Stomach smooth muscle (tissue), 2 donors: ENCODE measurements around the gene RNF183.

Source experiments
- H3K27ac ChIP-seq: one replicate; pipeline ENCODE4 v1.7.0; 2013; ENCODE audit warnings: mild to moderate bottlenecking, low read length, inconsistent platforms
- H3K27me3 ChIP-seq, 2 donors: one replicate each; pipeline ENCODE4 v1.7.0; 2013; ENCODE audit warnings: low read length in 2 of 2; ENCODE audit not compliant: insufficient read depth in 2 of 2, control insufficient read depth in 1 of 2
- H3K36me3 ChIP-seq, 2 donors: one replicate each; pipeline ENCODE4 v1.7.0; 2013; ENCODE audit warnings: low read length in 2 of 2; ENCODE audit not compliant: control insufficient read depth in 2 of 2, insufficient read depth in 2 of 2
- H3K4me1 ChIP-seq: one replicate; pipeline ENCODE4 v1.7.0; 2013; ENCODE audit warnings: low read length; ENCODE audit not compliant: control insufficient read depth, insufficient read depth
- H3K4me3 ChIP-seq, 2 donors: one replicate each; pipeline ENCODE4 v1.7.0; 2013; ENCODE audit warnings: low read length in 2 of 2
- H3K9ac ChIP-seq, 2 donors: one replicate each; pipeline ENCODE4 v1.7.0; 2013; ENCODE audit warnings: low read length in 2 of 2, mild to moderate bottlenecking in 1 of 2
- H3K9me3 ChIP-seq, 2 donors: one replicate each; pipeline ENCODE4 v1.7.0; 2013; ENCODE audit warnings: low read length in 2 of 2; ENCODE audit not compliant: control insufficient read depth in 2 of 2
- donor health status: healthy.
- donor health status: Pancreatic carcinoma.

The RNF183 gene

DNA sequence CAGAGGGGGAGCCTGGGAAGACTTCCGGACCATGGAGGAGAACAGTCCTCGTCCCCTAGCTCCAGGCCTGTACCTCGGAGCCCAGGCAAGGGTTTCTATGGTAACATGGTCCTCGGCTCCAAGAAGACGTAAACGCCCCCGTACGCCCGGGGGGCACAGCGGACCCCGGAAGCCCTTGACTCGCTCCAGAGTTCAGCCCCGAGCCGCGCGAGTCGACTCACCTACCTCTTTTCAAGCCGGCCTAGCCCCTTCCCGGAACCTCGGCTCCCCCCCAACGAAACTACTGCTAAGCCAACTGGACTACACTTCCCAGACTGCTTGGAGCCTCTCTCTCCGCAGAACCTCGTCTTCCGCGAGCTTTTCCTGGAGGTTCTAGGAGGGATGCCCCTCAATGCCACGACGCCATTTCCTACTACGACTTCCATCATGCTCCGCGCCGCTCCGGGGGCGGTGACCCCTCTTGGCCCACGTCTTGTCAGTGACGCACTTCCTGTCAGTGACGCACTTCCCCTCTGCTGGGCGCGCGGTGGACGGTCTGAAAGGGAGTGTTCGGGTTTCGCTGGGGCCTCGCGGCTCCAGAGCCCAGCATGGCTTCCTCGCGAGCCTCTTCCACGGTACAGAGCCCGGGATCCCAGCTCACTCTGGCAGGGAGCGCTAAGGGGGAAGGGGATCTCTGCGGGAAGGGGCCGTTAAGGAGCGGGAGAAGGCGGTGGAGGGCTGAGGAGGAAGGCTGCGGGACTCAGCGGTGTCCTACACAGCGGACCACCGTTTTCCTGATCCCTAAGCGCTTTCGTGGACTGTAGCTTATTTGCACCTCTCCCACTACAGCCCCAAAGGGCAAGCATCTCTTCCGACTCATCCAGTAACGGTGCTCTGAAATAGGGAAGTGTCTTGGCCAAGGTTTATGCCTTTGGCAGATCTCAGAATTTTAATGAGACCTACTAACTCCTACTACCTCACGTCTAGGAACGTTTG, 27.7 kb downstream of the RNF183 start, which contains the start of the genes CDC26 and PRPF4:
TSS of gene CDC26 (minus strand) at position 416 of the 975 bp plus-strand sequence. CDS start 3,065 bp downstream, outside the sequence.
TSS of gene PRPF4 (plus strand) at position 502 of the 975 bp plus-strand sequence. CDS start at position 588, 86 bp downstream.
- Histone ChIP-seq H3K4me1 (peaks cover 10% of the 10 kb centered on the region), H3K9ac (peak within 1 kb of the TSS; percentile 94 to 100), H3K27ac (peak within 1 kb of the TSS; percentile 97), H3K27me3 (no peaks in the 10 kb centered on the region), H3K36me3 (peaks cover 29 to 34% of the 10 kb centered on the region in 2 donors), H3K4me3 (peak within 1 kb of the TSS; percentile 85 to 100), H3K9me3 (no peaks in the 10 kb centered on the region)

DNA sequence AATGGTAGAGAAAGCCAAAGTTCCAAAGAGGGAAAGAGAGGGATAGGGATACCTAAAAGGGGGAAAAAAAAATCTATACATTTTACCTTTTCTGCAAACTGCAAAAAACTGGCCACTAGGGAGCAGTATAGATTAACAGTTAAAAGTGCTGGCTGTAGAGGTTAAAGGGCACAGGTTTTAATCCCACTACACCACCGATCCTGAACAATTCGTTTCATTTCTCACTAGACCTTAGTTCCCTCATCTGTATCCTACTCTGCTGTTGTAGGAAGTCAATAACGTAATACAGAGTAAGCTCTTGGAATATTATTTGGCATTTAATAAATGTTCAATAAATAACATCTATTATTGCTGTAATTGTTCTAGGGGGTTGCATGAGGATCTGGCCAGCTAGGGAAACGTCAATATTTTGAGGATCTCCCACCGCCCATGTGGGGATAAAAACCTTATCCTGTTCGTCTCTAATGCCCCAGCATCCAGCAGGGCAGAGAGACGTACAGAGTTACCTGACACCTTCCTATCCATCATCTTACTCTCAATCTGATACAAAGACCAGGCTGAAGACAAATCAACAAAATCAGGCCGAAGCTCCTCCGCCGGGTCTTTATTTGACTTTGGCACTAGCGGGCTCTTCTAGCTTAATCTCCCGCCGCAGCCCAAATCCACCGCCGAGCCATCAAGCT, 28.6 kb downstream of the RNF183 start:
- Histone ChIP-seq H3K27me3 (no peaks in the 10 kb centered on the region), H3K4me3 (peak overlapping the region; percentile 85 to 100), H3K4me1 (peaks cover 10% of the 10 kb centered on the region), H3K9me3 (no peaks in the 10 kb centered on the region), H3K27ac (peak overlapping the region; percentile 97), H3K9ac (peak overlapping the region; percentile 86 to 94), H3K36me3 (peaks cover 28 to 33% of the 10 kb centered on the region in 2 donors)

DNA sequence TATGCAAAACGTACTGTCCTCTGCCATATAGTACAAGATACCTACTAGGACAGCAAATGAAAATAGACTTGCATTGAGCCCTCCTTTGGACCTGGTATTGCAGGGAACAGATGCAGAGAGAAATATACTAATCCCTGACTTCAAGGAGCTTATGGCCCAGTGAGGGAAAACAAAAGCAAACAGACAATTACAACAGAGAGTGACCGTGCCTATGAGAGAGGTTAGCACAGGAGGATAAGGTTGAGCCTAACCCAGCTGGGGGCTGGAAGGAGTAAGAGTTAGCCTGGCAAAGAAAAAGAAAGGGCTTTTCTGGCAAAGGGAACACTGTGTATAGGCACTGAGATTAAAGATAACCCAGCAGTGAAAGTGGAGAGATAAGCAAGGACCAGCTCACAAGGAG, 33.3 kb downstream of the RNF183 start:
- Histone ChIP-seq H3K4me3 (no peak overlapping the region), H3K9me3 (no peaks in the 10 kb centered on the region), H3K27ac (no peak overlapping the region), H3K9ac (no peak overlapping the region), H3K27me3 (no peaks in the 10 kb centered on the region), H3K4me1 (no peaks in the 10 kb centered on the region), H3K36me3 (peaks cover 36 to 38% of the 10 kb centered on the region in 2 donors)

DNA sequence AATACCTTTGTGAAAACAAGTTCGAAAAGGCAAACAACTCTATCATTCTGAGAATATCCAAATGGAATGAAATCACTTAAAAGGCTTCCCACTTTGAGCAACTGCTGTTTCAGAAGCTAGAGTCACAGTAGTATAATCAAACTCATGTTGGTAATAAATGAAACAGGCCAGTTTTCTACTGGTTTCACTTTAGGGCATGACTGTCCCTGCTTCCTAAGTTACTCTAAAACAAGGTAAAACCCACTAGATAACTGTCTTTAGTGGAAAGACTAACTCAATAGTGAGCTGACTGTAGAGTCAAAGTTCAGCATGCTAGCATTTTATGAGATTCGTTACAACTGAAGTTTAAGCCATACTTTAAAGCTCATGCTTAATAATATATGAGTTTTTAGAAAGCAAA, 33.8 kb downstream of the RNF183 start:
- no peak overlapping the region for H3K27ac ChIP-seq
- no peak overlapping the region for H3K4me3 ChIP-seq
- H3K27me3 ChIP-seq, result no peaks in the 10 kb centered on the region
- H3K36me3 ChIP-seq, result peaks cover 36 to 38% of the 10 kb centered on the region in 2 donors
- no peaks in the 10 kb centered on the region for H3K4me1 ChIP-seq
- H3K9me3 ChIP-seq, result no peaks in the 10 kb centered on the region
- no peak overlapping the region for H3K9ac ChIP-seq

DNA sequence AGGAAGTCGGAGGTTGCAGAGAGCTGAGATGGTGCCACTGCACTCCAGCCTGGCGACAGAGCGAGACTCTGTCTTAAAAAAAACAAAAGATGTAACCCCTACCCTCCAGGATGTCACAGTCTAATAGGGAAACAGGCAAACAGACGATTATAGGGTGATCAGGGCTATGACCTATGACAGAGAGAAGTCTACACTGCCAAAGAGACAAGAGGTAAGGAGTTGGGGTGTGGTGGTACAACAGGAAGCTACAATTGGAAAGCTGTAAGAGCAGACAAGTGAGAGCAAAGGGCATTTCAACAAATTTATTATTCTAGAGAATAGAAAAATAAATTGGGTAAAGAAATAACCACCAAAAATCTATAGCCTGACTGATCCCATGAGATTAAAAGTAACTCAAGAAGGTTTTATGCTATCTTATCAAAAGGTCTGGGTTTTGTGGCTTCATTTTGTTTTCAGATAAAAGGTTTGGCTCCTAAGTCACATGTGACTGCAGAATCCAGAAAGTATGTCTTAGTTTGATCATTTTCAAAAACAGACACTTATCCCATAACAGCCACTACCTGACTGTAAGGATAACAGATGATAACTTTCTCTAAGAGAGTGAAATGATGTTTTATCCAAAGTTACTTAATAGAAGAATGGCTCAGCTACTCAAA, 35.1 kb downstream of the RNF183 start:
- Histone ChIP-seq H3K27me3 (no peaks in the 10 kb centered on the region), H3K9ac (no peak overlapping the region), H3K36me3 (peaks cover 33 to 36% of the 10 kb centered on the region in 2 donors), H3K9me3 (no peaks in the 10 kb centered on the region), H3K4me1 (no peaks in the 10 kb centered on the region), H3K4me3 (no peak overlapping the region), H3K27ac (no peak overlapping the region)

DNA sequence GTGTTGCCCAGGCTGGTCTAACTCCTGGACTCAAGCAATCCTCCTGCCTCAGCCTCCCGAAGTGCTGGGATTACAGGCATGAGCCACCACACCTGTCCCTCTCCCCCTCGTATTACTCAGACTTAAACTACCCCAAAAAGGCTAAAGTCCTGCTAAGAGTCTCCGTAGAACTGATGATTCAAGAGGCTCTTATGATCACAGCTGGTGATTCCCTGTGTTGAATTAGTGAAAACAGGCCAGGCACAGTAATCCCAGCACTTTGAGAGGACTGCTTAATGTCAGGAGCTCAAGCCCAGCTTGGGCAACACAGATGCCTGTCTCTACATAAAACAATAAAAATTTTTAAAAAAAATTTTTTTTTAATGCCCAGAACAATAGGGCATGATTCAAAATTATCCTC, 37.0 kb downstream of the RNF183 start:
- H3K36me3 ChIP-seq, result peaks cover 24 to 30% of the 10 kb centered on the region in 2 donors
- H3K27ac ChIP-seq, result no peak overlapping the region
- no peaks in the 10 kb centered on the region for H3K9me3 ChIP-seq
- H3K4me3 ChIP-seq, result no peak overlapping the region
- H3K27me3 ChIP-seq, result no peaks in the 10 kb centered on the region
- no peak overlapping the region for H3K9ac ChIP-seq
- H3K4me1 ChIP-seq, result no peaks in the 10 kb centered on the region

DNA sequence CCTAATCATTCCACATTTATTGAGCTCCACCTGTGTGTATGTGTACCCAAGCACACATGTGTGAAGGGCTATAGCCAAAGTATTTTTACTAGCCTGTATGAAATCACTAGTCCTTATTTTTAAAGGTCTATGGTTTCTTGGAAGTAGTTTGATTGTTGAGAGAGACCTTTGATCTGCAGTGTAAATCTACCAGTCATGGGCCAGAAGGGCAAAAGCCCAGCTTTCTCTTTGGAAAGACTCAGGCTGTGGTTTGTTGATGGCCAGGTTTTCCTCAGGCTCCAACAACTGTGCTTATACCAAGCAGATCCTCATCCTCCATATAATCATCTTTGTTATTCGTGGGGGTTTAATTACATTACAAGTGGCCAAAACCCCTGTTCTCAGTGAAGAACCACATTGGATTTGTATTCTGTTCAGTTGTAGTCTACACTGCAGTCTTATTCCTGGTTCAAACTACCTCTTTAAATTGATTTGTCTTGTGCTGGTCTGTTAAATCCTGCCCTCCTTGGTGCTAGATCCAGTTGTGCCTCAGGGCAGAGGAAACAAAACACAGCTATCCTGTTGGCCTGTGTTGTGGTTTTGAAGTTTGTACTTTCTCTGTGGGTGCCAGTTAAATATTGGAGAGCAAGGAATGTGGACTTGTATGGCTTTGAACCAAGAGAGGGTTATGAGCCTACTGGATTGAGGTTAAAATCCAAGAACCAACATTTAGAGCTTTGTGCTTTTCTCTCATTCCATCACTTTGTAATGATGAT, 41.1 kb downstream of the RNF183 start:
- no peaks in the 10 kb centered on the region for H3K4me1 ChIP-seq
- no peaks in the 10 kb centered on the region for H3K9me3 ChIP-seq
- no peaks in the 10 kb centered on the region for H3K27me3 ChIP-seq
- H3K4me3 ChIP-seq, result no peak overlapping the region
- H3K27ac ChIP-seq, result no peak overlapping the region
- H3K36me3 ChIP-seq, result peaks cover 14 to 19% of the 10 kb centered on the region in 2 donors
- no peak overlapping the region for H3K9ac ChIP-seq

DNA sequence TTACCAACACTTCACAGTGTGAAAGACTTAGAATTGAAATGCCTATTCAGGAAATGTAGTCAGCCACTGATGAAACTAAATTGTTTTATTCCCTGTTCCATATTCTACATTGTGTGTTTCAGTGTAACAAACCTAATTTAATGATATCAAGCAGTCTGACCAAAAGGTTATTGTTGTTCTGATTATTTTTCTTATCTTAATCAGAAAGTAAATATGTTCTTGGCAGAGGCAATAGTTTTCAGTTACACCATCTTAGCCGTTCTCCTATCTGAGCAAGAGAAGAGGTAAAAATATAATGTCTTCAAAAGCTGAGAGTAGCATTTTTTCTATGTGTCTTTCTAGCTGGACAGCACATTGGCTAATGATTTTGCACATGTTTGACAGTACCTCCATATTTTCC, 44.9 kb downstream of the RNF183 start:
- Histone ChIP-seq H3K4me1 (no peaks in the 10 kb centered on the region), H3K27ac (no peak overlapping the region), H3K9me3 (no peaks in the 10 kb centered on the region), H3K27me3 (no peaks in the 10 kb centered on the region), H3K36me3 (peaks cover 16 to 21% of the 10 kb centered on the region in 2 donors), H3K9ac (no peak overlapping the region), H3K4me3 (no peak overlapping the region)

DNA sequence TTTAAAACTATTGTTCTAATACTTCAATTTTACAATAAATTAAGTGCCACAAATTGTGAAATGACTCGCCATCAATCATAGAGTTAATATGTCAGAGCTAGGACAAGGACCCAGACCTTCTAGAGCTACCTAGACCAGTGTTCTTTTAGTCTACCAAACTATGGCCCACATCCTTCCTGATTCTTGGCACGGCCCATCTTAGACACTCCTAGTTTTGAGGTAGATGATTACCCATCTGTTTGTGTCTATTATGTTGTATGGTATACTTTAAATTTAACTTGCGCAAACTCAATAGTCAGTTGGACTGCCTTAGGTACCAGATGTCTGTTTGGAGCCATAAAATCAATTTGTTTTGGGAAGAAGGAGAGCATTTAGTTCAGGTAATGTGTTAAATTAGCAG, 45.3 kb downstream of the RNF183 start:
- peaks cover 16 to 21% of the 10 kb centered on the region in 2 donors for H3K36me3 ChIP-seq
- no peak overlapping the region for H3K27ac ChIP-seq
- H3K9ac ChIP-seq, result no peak overlapping the region
- no peaks in the 10 kb centered on the region for H3K4me1 ChIP-seq
- H3K4me3 ChIP-seq, result no peak overlapping the region
- H3K9me3 ChIP-seq, result no peaks in the 10 kb centered on the region
- H3K27me3 ChIP-seq, result no peaks in the 10 kb centered on the region

DNA sequence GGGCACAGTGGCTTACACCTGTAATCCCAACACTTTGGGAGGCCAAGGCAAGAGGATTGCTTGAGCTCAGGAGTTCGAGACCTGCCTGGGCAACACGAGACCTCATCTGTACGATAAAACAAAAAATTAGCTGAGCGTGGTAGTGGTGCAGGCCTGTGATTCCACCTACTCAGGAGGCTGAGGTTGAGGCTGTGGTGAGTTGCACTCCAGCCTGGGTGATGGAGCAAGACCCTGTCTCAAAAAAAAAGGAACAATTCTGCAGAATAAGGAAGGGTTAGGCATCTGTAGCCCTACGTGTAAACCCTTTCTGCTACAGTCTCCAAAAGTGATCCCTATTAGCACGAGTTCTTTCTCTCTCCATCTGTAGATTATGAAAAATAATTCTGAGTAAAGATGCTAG, 47.7 kb downstream of the RNF183 start:
- H3K9ac ChIP-seq, result no peak overlapping the region
- peaks cover 11 to 14% of the 10 kb centered on the region in 2 donors for H3K36me3 ChIP-seq
- H3K4me1 ChIP-seq, result no peaks in the 10 kb centered on the region
- no peak overlapping the region for H3K4me3 ChIP-seq
- H3K9me3 ChIP-seq, result no peaks in the 10 kb centered on the region
- H3K27ac ChIP-seq, result no peak overlapping the region
- H3K27me3 ChIP-seq, result no peaks in the 10 kb centered on the region
